Measurements from ENCODE around the gene ITPR1. TPM values are rescaled to one million over a fixed set of nuclear protein-coding genes. Genes with fewer than 3 reads are reported as not detected.

ITPR1 gene
- total RNA-seq, 1 donor from 2014 or later: 6.7 TPM

- peaks cover 11% of the 10 kb centered on the region for H3K27me3 Mint-ChIP-seq (ENCODE audit: low read depth, unreplicated experiment)
- Histone ChIP-seq H4K20me1 (ENCODE audit: insufficient read depth, low read length) (no peaks in the 10 kb centered on the region), H3K4me2 (ENCODE audit: low read length) (no peak overlapping the region), H3K9ac (ENCODE audit: low read length) (no peak overlapping the region), H3K79me2 (ENCODE audit: insufficient read depth, low read length) (no peaks in the 10 kb centered on the region), H3K4me1 (ENCODE audit: insufficient read depth, low read length) (no peaks in the 10 kb centered on the region), H3K27ac (ENCODE audit: low read depth, low read length) (no peak overlapping the region), H3K9me3 (ENCODE audit: insufficient read depth, low read depth, low read length) (no peaks in the 10 kb centered on the region), H3K27me3 (ENCODE audit: insufficient read depth, low read length) (no peaks in the 10 kb centered on the region), H3K4me3 (ENCODE audit: insufficient read depth, low read depth, low read length) (no peak overlapping the region), H2AFZ (ENCODE audit: low read depth, low read length) (no peak overlapping the region), H3K36me3 (ENCODE audit: insufficient read depth, low read length) (no peaks in the 10 kb centered on the region)
- peaks cover 19% of the 10 kb centered on the region for H3K36me3 Mint-ChIP-seq (ENCODE audit: low read depth, unreplicated experiment)
- FAIRE-seq: no peak
- DNase-seq (ENCODE audit: low read depth): no peak
- no peaks in the 10 kb centered on the region for H3K4me1 Mint-ChIP-seq (ENCODE audit: low read depth, unreplicated experiment)
- H3K4me3 Mint-ChIP-seq (ENCODE audit: unreplicated experiment): no peak overlapping the region
- TF ChIP-seq EZH2 (IDR thresholded peaks at IDR 0.05; ENCODE audit: insufficient read depth, low read length) (no peak), CTCF (IDR thresholded peaks at IDR 0.05; ENCODE audit: insufficient read depth, low read depth, low read length) (no peak)
- no peaks in the 10 kb centered on the region for H3K9me3 Mint-ChIP-seq (ENCODE audit: unreplicated experiment)
- H3K27ac Mint-ChIP-seq (ENCODE audit: unreplicated experiment): no peak overlapping the region
Observed at GRCh38 chr3:4785551-4785950, 292.4 kb downstream of the ITPR1 start.

DNA sequence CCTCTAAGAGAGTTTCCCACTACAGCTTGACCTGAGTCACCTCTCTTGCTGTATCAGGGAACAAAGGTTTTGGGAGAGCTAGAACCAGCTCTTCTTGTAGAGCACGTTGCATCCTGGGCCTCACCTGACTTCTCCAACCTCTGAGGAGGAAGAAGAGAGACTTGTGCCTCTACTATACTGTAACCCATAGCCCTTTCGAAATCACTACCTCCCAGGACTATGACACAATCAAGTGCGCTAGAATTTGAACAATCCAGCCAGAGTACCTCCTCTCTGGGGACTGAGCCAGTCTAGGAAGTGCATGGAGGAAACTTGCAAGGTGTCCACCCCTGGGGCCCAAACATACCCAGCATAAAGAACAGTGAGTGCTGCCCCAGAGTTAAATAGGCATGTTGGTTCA lies 293.3 kb downstream of the ITPR1 start:
- no peak overlapping the region for H3K4me3 Mint-ChIP-seq (ENCODE audit: unreplicated experiment)
- FAIRE-seq (no peak), DNase-seq (ENCODE audit: low read depth) (no peak)
- no peak overlapping the region for H2AFZ ChIP-seq (ENCODE audit: low read depth, low read length)
- H3K36me3 Mint-ChIP-seq (ENCODE audit: low read depth, unreplicated experiment): peaks cover 24% of the 10 kb centered on the region
- no peaks in the 10 kb centered on the region for H3K36me3 ChIP-seq (ENCODE audit: insufficient read depth, low read length)
- H3K27ac ChIP-seq (ENCODE audit: low read depth, low read length): no peak overlapping the region
- no peak overlapping the region for H3K4me2 ChIP-seq (ENCODE audit: low read length)
- H3K4me3 ChIP-seq (ENCODE audit: insufficient read depth, low read depth, low read length): no peak overlapping the region
- H3K27me3 Mint-ChIP-seq (ENCODE audit: low read depth, unreplicated experiment): peaks cover 11% of the 10 kb centered on the region
- peaks cover 2% of the 10 kb centered on the region for H3K9me3 ChIP-seq (ENCODE audit: insufficient read depth, low read depth, low read length)
- H3K27ac Mint-ChIP-seq (ENCODE audit: unreplicated experiment): no peak overlapping the region
- no peak for TF ChIP-seq EZH2 (IDR thresholded peaks at IDR 0.05; ENCODE audit: insufficient read depth, low read length)
- TF ChIP-seq CTCF (IDR thresholded peaks at IDR 0.05; ENCODE audit: insufficient read depth, low read depth, low read length): no peak
- no peaks in the 10 kb centered on the region for H3K4me1 Mint-ChIP-seq (ENCODE audit: low read depth, unreplicated experiment)
- no peaks in the 10 kb centered on the region for H4K20me1 ChIP-seq (ENCODE audit: insufficient read depth, low read length)
- H3K9me3 Mint-ChIP-seq (ENCODE audit: unreplicated experiment): peaks cover 7% of the 10 kb centered on the region
- no peaks in the 10 kb centered on the region for H3K4me1 ChIP-seq (ENCODE audit: insufficient read depth, low read length)
- no peak overlapping the region for H3K9ac ChIP-seq (ENCODE audit: low read length)
- H3K27me3 ChIP-seq (ENCODE audit: insufficient read depth, low read length): no peaks in the 10 kb centered on the region
- no peaks in the 10 kb centered on the region for H3K79me2 ChIP-seq (ENCODE audit: insufficient read depth, low read length)

DNA sequence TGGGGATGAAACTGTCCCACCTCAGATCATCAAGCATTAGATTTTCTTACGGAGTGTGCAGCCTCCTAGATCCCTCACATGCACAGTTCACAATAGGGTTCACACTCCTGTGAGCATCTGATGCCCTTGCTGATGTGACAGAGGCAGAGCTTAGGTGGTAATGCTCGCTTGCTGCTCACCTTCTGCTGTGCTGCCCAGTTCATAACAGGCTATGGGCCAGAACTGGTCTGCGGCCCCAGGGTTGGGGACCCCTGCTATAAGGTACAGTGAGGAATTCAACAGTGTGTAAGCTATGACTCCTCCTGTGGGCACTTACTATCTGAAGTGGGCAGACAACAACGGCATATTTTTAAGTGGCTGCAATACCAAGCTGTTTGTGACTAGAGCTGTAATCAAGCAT lies 298.2 kb downstream of the ITPR1 start:
- no peak overlapping the region for H3K9ac ChIP-seq (ENCODE audit: low read length)
- FAIRE-seq (no peak), DNase-seq (ENCODE audit: low read depth) (no peak)
- H3K27me3 ChIP-seq (ENCODE audit: insufficient read depth, low read length): no peaks in the 10 kb centered on the region
- no peak overlapping the region for H3K4me3 Mint-ChIP-seq (ENCODE audit: unreplicated experiment)
- TF ChIP-seq CTCF (IDR thresholded peaks at IDR 0.05; ENCODE audit: insufficient read depth, low read depth, low read length) (no peak), EZH2 (IDR thresholded peaks at IDR 0.05; ENCODE audit: insufficient read depth, low read length) (no peak)
- no peak overlapping the region for H3K4me2 ChIP-seq (ENCODE audit: low read length)
- no peaks in the 10 kb centered on the region for H3K79me2 ChIP-seq (ENCODE audit: insufficient read depth, low read length)
- H3K27ac ChIP-seq (ENCODE audit: low read depth, low read length): no peak overlapping the region
- H3K9me3 Mint-ChIP-seq (ENCODE audit: unreplicated experiment): peaks cover 16% of the 10 kb centered on the region
- H3K9me3 ChIP-seq (ENCODE audit: insufficient read depth, low read depth, low read length): peaks cover 2% of the 10 kb centered on the region
- H3K4me1 ChIP-seq (ENCODE audit: insufficient read depth, low read length): no peaks in the 10 kb centered on the region
- H3K36me3 Mint-ChIP-seq (ENCODE audit: low read depth, unreplicated experiment): peaks cover 11% of the 10 kb centered on the region
- peaks cover 6% of the 10 kb centered on the region for H3K27me3 Mint-ChIP-seq (ENCODE audit: low read depth, unreplicated experiment)
- no peaks in the 10 kb centered on the region for H4K20me1 ChIP-seq (ENCODE audit: insufficient read depth, low read length)
- no peak overlapping the region for H2AFZ ChIP-seq (ENCODE audit: low read depth, low read length)
- H3K27ac Mint-ChIP-seq (ENCODE audit: unreplicated experiment): no peak overlapping the region
- no peak overlapping the region for H3K4me3 ChIP-seq (ENCODE audit: insufficient read depth, low read depth, low read length)
- peaks cover 17% of the 10 kb centered on the region for H3K4me1 Mint-ChIP-seq (ENCODE audit: low read depth, unreplicated experiment)
- H3K36me3 ChIP-seq (ENCODE audit: insufficient read depth, low read length): no peaks in the 10 kb centered on the region
